Gastrocnemius medialis (tissue), 4 donors: Measurements from ENCODE around the gene SERPINA12. TPM values are rescaled to one million over a fixed set of nuclear protein-coding genes. Genes with fewer than 3 reads are reported as not detected.

Experiments
- ATAC-seq, 2 donors: fragments of 150-250 bp; one replicate each; pipeline ENCODE4 v1.9.1; 2016
- DNase-seq, 2 donors: peaks; one replicate each; pipeline ENCODE4 v3.0.0-alpha.2; 2019
- H3K27ac ChIP-seq, 4 donors: fragments of 200-600 bp; sonication (generic); 1 replicate in 1 of 4; 2 replicates in 3 of 4; pipeline ENCODE4 v1.5.1; 2016 to 2018; ENCODE audit warnings: mild to moderate bottlenecking in 2 of 4, moderate library complexity in 1 of 4
- H3K27me3 ChIP-seq, 3 donors: fragments of 200-600 bp; sonication (generic) in 2 of 3; 1 replicate in 1 of 3; 2 replicates in 2 of 3; pipeline versions ENCODE4 v1.5.1 to v1.6.0; 2016 to 2019; ENCODE audit warnings: mild to moderate bottlenecking in 1 of 3, moderate library complexity in 1 of 3
- H3K36me3 ChIP-seq, 2 donors: fragments of 200-600 bp; sonication (generic) in 1 of 2; one replicate each; pipeline ENCODE4 v1.5.1; 2017 to 2018
- H3K4me1 ChIP-seq, 2 donors: fragments of 200-600 bp; sonication (generic) in 1 of 2; one replicate each; pipeline ENCODE4 v1.5.1; 2016 to 2017; ENCODE audit warnings: mild to moderate bottlenecking in 2 of 2
- H3K4me3 ChIP-seq, 4 donors: fragments of 200-600 bp; sonication (generic) in 3 of 4; 1 replicate in 1 of 4; 2 replicates in 3 of 4; pipeline ENCODE4 v1.5.1; 2016 to 2019; ENCODE audit warnings: mild to moderate bottlenecking in 2 of 4
- H3K9me3 ChIP-seq, 3 donors: fragments of 200-600 bp; sonication (generic) in 2 of 3; 1 replicate in 1 of 3; 2 replicates in 2 of 3; pipeline ENCODE4 v1.5.1; 2016 to 2019
- CTCF ChIP-seq, 5 experiments: fragments of 450-650 bp in 3 of 5; fragments of 200-600 bp in 2 of 5; sonication (generic) in 2 of 5; IDR thresholded peaks in 4 of 5; conservative IDR thresholded peaks in 1 of 5; 1 replicate in 4 of 5; 2 replicates in 1 of 5; pipeline ENCODE4 v1.5.1; 2016 to 2019; ENCODE audit warnings: antibody characterized with exemption in 5 of 5, mild to moderate bottlenecking in 3 of 5, moderate library complexity in 3 of 5
- POLR2A ChIP-seq, 2 donors: fragments of 450-650 bp; IDR thresholded peaks; one replicate each; pipeline ENCODE4 v1.6.1; 2017; ENCODE audit warnings: antibody characterized with exemption in 2 of 2, mild to moderate bottlenecking in 2 of 2, moderate library complexity in 2 of 2
- in situ Hi-C, 4 donors: fragments of 200-750 bp; cut with MboI; loops; one replicate each; pipeline versions ENCODE4 v1.15.0 to v1.8.0; 2017; ENCODE audit warnings: low sequenced_read_pairs in 4 of 4
- intact Hi-C: fragments of 100-400 bp; cut with DNase I; formaldehyde crosslinking; loops from one replicate; pipeline ENCODE4 v1.15.1; 2023; ENCODE audit warnings: low total_unique reads
- total RNA-seq, 4 donors: library from RNA; depleted of rRNA; stranded (reverse); fragments of >200 nt; gene quantifications; one replicate each; pipeline versions ENCODE4 v1.1.0 to v1.2.3, GENCODE V29; 2016

SERPINA12 gene
- total RNA-seq, 4 donors from 2014 or later = not detected

- no peaks in the 10 kb centered on the region for H3K36me3 ChIP-seq
- no peaks in the 10 kb centered on the region for H3K9me3 ChIP-seq
- TF ChIP-seq POLR2A (IDR thresholded peaks at IDR 0.05) (no peak), CTCF (IDR thresholded peaks at IDR 0.05 in 4 of 5, conservative IDR thresholded peaks at IDR 0.05 in 1 of 5) (no peak)
- no peak overlapping the region for H3K27ac ChIP-seq
- DNase-seq = no peak
- H3K4me1 ChIP-seq = no peaks in the 10 kb centered on the region
- peaks cover 0 to 6% (median 0%) of the 10 kb centered on the region in 3 donors for H3K27me3 ChIP-seq
- intact Hi-C loops = no loop called here
- no peak for ATAC-seq
- in situ Hi-C loops = no loop called here
- H3K4me3 ChIP-seq = no peak overlapping the region
These were observed 67.6 kb downstream of the SERPINA12 start for GRCh38 chr14:94441531-94442205.

DNA sequence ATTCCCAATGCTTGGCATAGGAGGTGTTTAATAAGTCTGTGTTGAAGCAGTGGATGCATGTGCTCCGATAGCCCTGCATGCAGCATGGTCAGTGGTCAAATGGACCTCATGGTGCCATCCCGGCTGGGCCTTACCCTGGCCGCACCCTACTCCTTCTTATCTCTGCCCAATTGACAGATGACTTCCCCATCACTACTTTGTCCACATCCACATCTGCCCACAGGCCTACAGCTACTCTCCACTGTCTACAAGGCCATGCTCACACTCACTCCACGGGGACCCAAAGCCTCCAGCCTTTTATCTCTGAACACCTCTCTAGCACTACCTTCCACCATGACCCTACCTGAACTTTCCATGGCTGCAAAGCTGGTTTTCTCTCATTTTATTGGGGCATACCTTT, 68.1 kb downstream of the SERPINA12 start:
- no peak for DNase-seq
- TF ChIP-seq POLR2A (IDR thresholded peaks at IDR 0.05) (no peak), CTCF (IDR thresholded peaks at IDR 0.05 in 4 of 5, conservative IDR thresholded peaks at IDR 0.05 in 1 of 5) (no peak)
- H3K27me3 ChIP-seq = peaks cover 0 to 6% (median 0%) of the 10 kb centered on the region in 3 donors
- H3K27ac ChIP-seq = no peak overlapping the region
- in situ Hi-C loops (no loop called here), intact Hi-C loops (no loop called here)
- H3K4me1 ChIP-seq = no peaks in the 10 kb centered on the region
- H3K9me3 ChIP-seq = no peaks in the 10 kb centered on the region
- H3K36me3 ChIP-seq = no peaks in the 10 kb centered on the region
- H3K4me3 ChIP-seq = no peak overlapping the region
- no peak for ATAC-seq

DNA sequence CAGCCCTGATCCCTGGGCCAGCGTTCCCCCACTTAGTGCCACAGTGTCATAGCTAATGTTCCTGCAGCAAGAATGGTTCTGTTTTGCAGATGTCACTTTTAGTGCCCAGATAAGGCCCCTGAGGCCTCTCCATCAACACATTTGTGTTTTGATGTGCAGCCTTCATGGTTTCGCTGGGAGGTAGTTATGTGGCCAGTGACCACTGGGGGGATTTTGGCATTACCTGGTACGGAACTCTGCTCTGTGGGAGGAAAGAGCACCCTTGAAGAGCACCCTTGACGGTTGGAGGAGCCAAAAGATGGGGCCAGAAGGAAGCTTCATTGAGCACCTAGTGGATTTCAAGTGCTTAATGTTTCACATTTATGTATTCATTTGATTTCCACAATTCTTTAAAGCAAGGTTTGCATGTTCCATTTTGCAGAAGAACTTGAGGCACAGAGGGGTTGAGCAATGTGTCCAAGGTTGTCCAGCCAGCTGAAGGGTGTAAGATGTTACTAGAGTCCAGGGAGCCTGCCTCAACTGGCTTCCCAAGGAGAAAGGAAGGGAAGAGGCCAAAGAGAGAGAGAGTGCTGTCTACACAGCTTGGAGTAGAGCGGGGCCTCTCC, 69.7 kb downstream of the SERPINA12 start:
- in situ Hi-C loops = no loop called here
- Histone ChIP-seq H3K9me3 (no peaks in the 10 kb centered on the region), H3K4me3 (no peak overlapping the region), H3K27ac (no peak overlapping the region), H3K27me3 (peaks cover 0 to 6% (median 0%) of the 10 kb centered on the region in 3 donors), H3K4me1 (no peaks in the 10 kb centered on the region), H3K36me3 (no peaks in the 10 kb centered on the region)
- intact Hi-C loops = no loop called here
- ATAC-seq = no peak
- TF ChIP-seq POLR2A (IDR thresholded peaks at IDR 0.05) = no peak
- no peak for TF ChIP-seq CTCF (IDR thresholded peaks at IDR 0.05 in 4 of 5, conservative IDR thresholded peaks at IDR 0.05 in 1 of 5)
- no peak for DNase-seq

Other genes with a start within 250 kb of the SERPINA12 start
- under 1 TPM in 2 of 4 donors, not detected in 2; 0.23 to 0.42 TPM for gene SERPINA10, start 216.2 kb downstream of the SERPINA12 start, total RNA-seq
- under 1 TPM in 2 of 4 donors, not detected in 2; 0.26 to 0.69 TPM for gene SERPINA6, start 186.1 kb downstream of the SERPINA12 start, total RNA-seq
- gene SERPINA2, start 142.8 kb downstream of the SERPINA12 start, total RNA-seq = not detected
- gene SERPINA1, start 120.9 kb downstream of the SERPINA12 start, total RNA-seq = 100 to 1,000 TPM in 1 of 4 donors, 10 to 100 TPM in 1, 1 to 10 TPM in 1, under 1 TPM in 1; 0.56 to 135 (median 29.2) TPM
- under 1 TPM in 1 of 4 donors, not detected in 3; 0.22 TPM for gene SERPINA11, start 56.7 kb downstream of the SERPINA12 start, total RNA-seq
- gene SERPINA9, start 33.3 kb downstream of the SERPINA12 start, total RNA-seq = not detected
- under 1 TPM in 2 of 4 donors, not detected in 2; 0.13 to 0.26 TPM for gene SERPINA4, start 52.0 kb upstream of the SERPINA12 start, total RNA-seq
- gene SERPINA5, start 72.0 kb upstream of the SERPINA12 start, total RNA-seq = 10 to 100 TPM in 2 of 4 donors, 1 to 10 TPM in 2; 1.8 to 63.2 (median 19.8) TPM
- 10 to 100 TPM; 18.3 to 80.9 (median 66.3) TPM for gene SERPINA3, start 102.9 kb upstream of the SERPINA12 start, total RNA-seq